GM12878 (cell line): ENCODE results near the gene POLR3E.

Experiments
- POLR2AphosphoS5 ChIP-seq: IDR thresholded peaks from 2 replicates; pipeline ENCODE4 v1.6.1; 2011; ENCODE audit warnings: mild to moderate bottlenecking, low read length, inconsistent platforms
- SP1 ChIP-seq: IDR thresholded peaks from one replicate; pipeline ENCODE4 v1.6.1; 2011; ENCODE audit warnings: low read depth, low read length
- SUPT20H ChIP-seq: IDR thresholded peaks from 2 replicates; pipeline ENCODE4 v1.6.1; 2011; ENCODE audit warnings: low read depth, mild to moderate bottlenecking, low read length, moderate library complexity, borderline replicate concordance; ENCODE audit not compliant: control insufficient read depth
- TF ChIP-seq, protein P1 (sequence below), 3 experiments: IDR thresholded peaks in 2 of 3; conservative IDR thresholded peaks in 1 of 3; 2 replicates each; pipeline ENCODE4 v1.5.1; 2011; ENCODE audit warnings: low read depth in 3 of 3, low read length in 3 of 3, mild to moderate bottlenecking in 3 of 3, control low read depth in 2 of 3, moderate library complexity in 2 of 3, inconsistent platforms in 1 of 3, mixed read lengths in 1 of 3; ENCODE audit not compliant: control insufficient read depth in 2 of 3, insufficient read depth in 1 of 3; ENCODE audit errors: extremely low read depth in 1 of 3
- TF ChIP-seq, protein P2 (sequence below): IDR thresholded peaks from 2 replicates; pipeline ENCODE4 v1.6.1; 2011; ENCODE audit warnings: low read depth, mild to moderate bottlenecking, low read length, moderate library complexity, borderline replicate concordance; ENCODE audit errors: extremely low read depth

DNA sequence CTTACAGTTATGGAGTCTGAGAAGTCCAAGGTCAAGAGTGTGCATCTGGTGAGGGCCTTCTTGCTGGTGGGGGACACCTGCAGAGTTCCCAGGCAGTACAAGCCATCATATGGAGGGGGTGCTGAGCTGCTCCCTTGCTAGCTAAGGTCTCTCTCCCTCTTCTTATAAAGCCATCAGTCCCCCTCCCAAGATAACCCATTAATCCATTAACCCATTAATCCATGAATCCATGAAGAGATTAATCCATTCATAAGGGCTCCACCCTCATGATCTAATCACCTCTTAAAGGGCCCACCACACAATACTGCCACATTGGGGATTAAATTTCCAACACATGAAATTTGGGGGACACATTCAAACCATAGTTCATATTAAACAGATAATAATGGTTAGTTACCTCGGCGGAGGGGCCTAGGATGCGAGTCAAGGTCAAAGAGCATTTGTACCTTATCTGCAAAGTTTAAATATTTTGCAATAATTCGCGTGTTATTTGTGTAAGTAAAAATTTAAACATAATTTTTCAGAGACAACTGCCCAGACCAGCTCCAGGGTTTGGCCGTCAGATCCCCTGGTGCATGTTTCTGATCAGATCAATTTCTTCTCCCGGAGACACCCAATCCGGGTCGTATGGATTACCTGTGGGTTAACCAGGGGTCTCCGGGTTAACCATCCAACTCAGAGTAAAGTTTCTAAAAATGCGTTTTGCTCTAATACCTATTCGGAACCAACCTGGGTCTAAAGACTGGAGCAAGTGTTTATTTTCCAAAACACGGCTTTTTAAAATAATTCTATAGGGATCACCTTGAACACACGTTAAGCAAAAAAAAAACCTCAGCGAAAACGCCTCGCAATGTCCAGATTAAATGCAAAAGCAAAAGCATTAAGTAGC lies 740 bp upstream of the POLR3E start:
- TF ChIP-seq SP1 = no peak
- TF ChIP-seq POLR2AphosphoS5 = no peak
- TF ChIP-seq, protein P1, sequence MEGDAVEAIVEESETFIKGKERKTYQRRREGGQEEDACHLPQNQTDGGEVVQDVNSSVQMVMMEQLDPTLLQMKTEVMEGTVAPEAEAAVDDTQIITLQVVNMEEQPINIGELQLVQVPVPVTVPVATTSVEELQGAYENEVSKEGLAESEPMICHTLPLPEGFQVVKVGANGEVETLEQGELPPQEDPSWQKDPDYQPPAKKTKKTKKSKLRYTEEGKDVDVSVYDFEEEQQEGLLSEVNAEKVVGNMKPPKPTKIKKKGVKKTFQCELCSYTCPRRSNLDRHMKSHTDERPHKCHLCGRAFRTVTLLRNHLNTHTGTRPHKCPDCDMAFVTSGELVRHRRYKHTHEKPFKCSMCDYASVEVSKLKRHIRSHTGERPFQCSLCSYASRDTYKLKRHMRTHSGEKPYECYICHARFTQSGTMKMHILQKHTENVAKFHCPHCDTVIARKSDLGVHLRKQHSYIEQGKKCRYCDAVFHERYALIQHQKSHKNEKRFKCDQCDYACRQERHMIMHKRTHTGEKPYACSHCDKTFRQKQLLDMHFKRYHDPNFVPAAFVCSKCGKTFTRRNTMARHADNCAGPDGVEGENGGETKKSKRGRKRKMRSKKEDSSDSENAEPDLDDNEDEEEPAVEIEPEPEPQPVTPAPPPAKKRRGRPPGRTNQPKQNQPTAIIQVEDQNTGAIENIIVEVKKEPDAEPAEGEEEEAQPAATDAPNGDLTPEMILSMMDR (IDR thresholded peaks at IDR 0.05 in 2 of 3, conservative IDR thresholded peaks at IDR 0.05 in 1 of 3; ENCODE audit: control insufficient read depth in 2 of 3, extremely low read depth in 1 of 3, insufficient read depth in 1 of 3, low read depth in 3 of 3, low read length in 3 of 3) = no peak
- no peak for TF ChIP-seq SUPT20H
- TF ChIP-seq, protein P2, sequence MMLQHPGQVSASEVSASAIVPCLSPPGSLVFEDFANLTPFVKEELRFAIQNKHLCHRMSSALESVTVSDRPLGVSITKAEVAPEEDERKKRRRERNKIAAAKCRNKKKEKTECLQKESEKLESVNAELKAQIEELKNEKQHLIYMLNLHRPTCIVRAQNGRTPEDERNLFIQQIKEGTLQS = no peak
